Measurements from ENCODE around the gene HMGB4. TPM values are rescaled to one million over a fixed set of nuclear protein-coding genes. Genes with fewer than 3 reads are reported as not detected.

The HMGB4 gene
- total and polyA plus RNA-seq, 7 donors: not detected

- Histone ChIP-seq H3K27me3 (no peaks in the 10 kb centered on the region), H3K27ac (no peak overlapping the region), H3K4me1 (no peaks in the 10 kb centered on the region), H3K9me3 (no peaks in the 10 kb centered on the region), H3K4me3 (no peak overlapping the region), H3K36me3 (no peaks in the 10 kb centered on the region)
- TF ChIP-seq POLR2AphosphoS5 (IDR thresholded peaks at IDR 0.05) (no peak), EP300 (IDR thresholded peaks at IDR 0.05) (no peak), POLR2A (IDR thresholded peaks at IDR 0.05) (no peak)
- WGBS, 2 donors: 76 to 82% methylated on average over 10 of the region's 10 CpGs
- intact Hi-C loops (cut with DNase I): no loop called here
- DNase-seq: no peak
These were observed 44.5 kb upstream of the HMGB4 start for GRCh38 chr1:33819290-33819912.

GRCh38 chr1:33819913-33820311 is 44.0 kb upstream of the HMGB4 start:
- 27 to 58% methylated on average over 7 of the region's 7 CpGs for WGBS, 2 donors
- Histone ChIP-seq H3K9me3 (no peaks in the 10 kb centered on the region), H3K4me3 (no peak overlapping the region), H3K36me3 (no peaks in the 10 kb centered on the region), H3K27me3 (no peaks in the 10 kb centered on the region), H3K27ac (no peak overlapping the region), H3K4me1 (no peaks in the 10 kb centered on the region)
- TF ChIP-seq POLR2AphosphoS5 (IDR thresholded peaks at IDR 0.05) (no peak), CTCF (IDR thresholded peaks at IDR 0.05) (no peak), POLR2A (IDR thresholded peaks at IDR 0.05) (no peak)
- DNase-seq: no peak
- intact Hi-C loops (cut with DNase I): no loop called here

- Histone ChIP-seq H3K36me3 (no peaks in the 10 kb centered on the region), H3K4me1 (no peaks in the 10 kb centered on the region), H3K27ac (no peak overlapping the region), H3K4me3 (no peak overlapping the region), H3K27me3 (no peaks in the 10 kb centered on the region), H3K9me3 (no peaks in the 10 kb centered on the region)
- no peak for DNase-seq
- WGBS, 2 donors: 70 to 85% methylated on average over 5 of the region's 5 CpGs
- TF ChIP-seq POLR2A (IDR thresholded peaks at IDR 0.05) (no peak), CTCF (IDR thresholded peaks at IDR 0.05) (no peak), EP300 (IDR thresholded peaks at IDR 0.05) (no peak), POLR2AphosphoS5 (IDR thresholded peaks at IDR 0.05) (no peak)
- intact Hi-C loops (cut with DNase I): no loop called here
These were observed 43.1 kb upstream of the HMGB4 start for GRCh38 chr1:33820804-33821203.

- H3K27ac ChIP-seq: no peak overlapping the region
- H3K36me3 ChIP-seq: no peaks in the 10 kb centered on the region
- no peaks in the 10 kb centered on the region for H3K9me3 ChIP-seq
- no peak overlapping the region for H3K4me3 ChIP-seq
- no peak for DNase-seq
- no peaks in the 10 kb centered on the region for H3K27me3 ChIP-seq
- intact Hi-C loops (cut with DNase I): no loop called here
- no peaks in the 10 kb centered on the region for H3K4me1 ChIP-seq
- TF ChIP-seq EP300 (IDR thresholded peaks at IDR 0.05) (no peak), CTCF (IDR thresholded peaks at IDR 0.05) (no peak), POLR2AphosphoS5 (IDR thresholded peaks at IDR 0.05) (no peak)
- 92 to 93% methylated on average over 6 of the region's 6 CpGs for WGBS, 2 donors
These were observed 42.6 kb upstream of the HMGB4 start for GRCh38 chr1:33821291-33821690.

GRCh38 chr1:33822396-33822795 is 41.5 kb upstream of the HMGB4 start:
- no peaks in the 10 kb centered on the region for H3K27me3 ChIP-seq
- no peak overlapping the region for H3K4me3 ChIP-seq
- 57 to 69% methylated on average over 6 of the region's 6 CpGs for WGBS, 2 donors
- no peaks in the 10 kb centered on the region for H3K4me1 ChIP-seq
- TF ChIP-seq POLR2A (IDR thresholded peaks at IDR 0.05) (no peak), EP300 (IDR thresholded peaks at IDR 0.05) (no peak), POLR2AphosphoS5 (IDR thresholded peaks at IDR 0.05) (no peak), CTCF (IDR thresholded peaks at IDR 0.05) (no peak)
- H3K9me3 ChIP-seq: no peaks in the 10 kb centered on the region
- H3K36me3 ChIP-seq: no peaks in the 10 kb centered on the region
- intact Hi-C loops (cut with DNase I): no loop called here
- no peak for DNase-seq
- no peak overlapping the region for H3K27ac ChIP-seq
